TTC549 (cell line): Measurements from ENCODE around the gene MEX3D.
"Not testable (repeated sequence)": the region's sequence is repeated elsewhere in the genome, so short reads cannot be mapped to it uniquely, and the experiment has no call there.

ENCODE experiments used
- FAIRE-seq: peaks from 2 replicates; lab custom pipeline; 2012; peaks lifted over from hg19 to GRCh38; lab: Jason Lieb, UNC

The MEX3D gene

GRCh38 chr19:1570836-1571235 is 2.7 kb upstream of the MEX3D start:
- FAIRE-seq, result no peak

- FAIRE-seq, result no peak
Measured at GRCh38 chr19:1569997-1570396, 1.9 kb upstream of the MEX3D start.

- FAIRE-seq, result no peak
Measured at GRCh38 chr19:1567848-1568227, 287 bp downstream of the MEX3D start.

- FAIRE-seq, result no peak
Measured at GRCh38 chr19:1567116-1567847, 843 bp downstream of the MEX3D start.

- FAIRE-seq, result no peak
Measured at GRCh38 chr19:1566392-1567115, 1.6 kb downstream of the MEX3D start.

GRCh38 chr19:1563251-1563650 is 4.9 kb downstream of the MEX3D start:
- no peak for FAIRE-seq

- no peak for FAIRE-seq
Measured at GRCh38 chr19:1561236-1561842, 6.8 kb downstream of the MEX3D start.

GRCh38 chr19:1560286-1560882 is 7.7 kb downstream of the MEX3D start:
- FAIRE-seq, result no peak

GRCh38 chr19:1558552-1558951 is 9.6 kb downstream of the MEX3D start:
- no peak for FAIRE-seq

- no peak for FAIRE-seq
Measured at GRCh38 chr19:1556390-1557070, 11.6 kb downstream of the MEX3D start.

GRCh38 chr19:1555487-1556389 is 12.4 kb downstream of the MEX3D start:
- no peak for FAIRE-seq

- FAIRE-seq, result no peak
Measured at GRCh38 chr19:1554968-1555367, 13.2 kb downstream of the MEX3D start.

GRCh38 chr19:1553415-1553814 is 14.7 kb downstream of the MEX3D start:
- FAIRE-seq, result no peak

GRCh38 chr19:1551068-1552040 is 16.8 kb downstream of the MEX3D start:
- no peak for FAIRE-seq

GRCh38 chr19:1549332-1549945 is 18.7 kb downstream of the MEX3D start:
- no peak for FAIRE-seq

GRCh38 chr19:1540365-1540925 is 27.7 kb downstream of the MEX3D start:
- FAIRE-seq, result no peak

- FAIRE-seq, result not testable (repeated sequence)
Measured at GRCh38 chr19:1539749-1540148, 28.4 kb downstream of the MEX3D start.

- FAIRE-seq, result no peak
Measured at GRCh38 chr19:1538978-1539377, 29.1 kb downstream of the MEX3D start.

GRCh38 chr19:1535699-1536098 is 32.4 kb downstream of the MEX3D start:
- FAIRE-seq, result not testable (repeated sequence)
